ENCODE measurements around the gene JARID2.

GRCh38 chr6:15515660-15516375, 269.9 kb downstream of the JARID2 start:
- TF ChIP-seq, protein P1, sequence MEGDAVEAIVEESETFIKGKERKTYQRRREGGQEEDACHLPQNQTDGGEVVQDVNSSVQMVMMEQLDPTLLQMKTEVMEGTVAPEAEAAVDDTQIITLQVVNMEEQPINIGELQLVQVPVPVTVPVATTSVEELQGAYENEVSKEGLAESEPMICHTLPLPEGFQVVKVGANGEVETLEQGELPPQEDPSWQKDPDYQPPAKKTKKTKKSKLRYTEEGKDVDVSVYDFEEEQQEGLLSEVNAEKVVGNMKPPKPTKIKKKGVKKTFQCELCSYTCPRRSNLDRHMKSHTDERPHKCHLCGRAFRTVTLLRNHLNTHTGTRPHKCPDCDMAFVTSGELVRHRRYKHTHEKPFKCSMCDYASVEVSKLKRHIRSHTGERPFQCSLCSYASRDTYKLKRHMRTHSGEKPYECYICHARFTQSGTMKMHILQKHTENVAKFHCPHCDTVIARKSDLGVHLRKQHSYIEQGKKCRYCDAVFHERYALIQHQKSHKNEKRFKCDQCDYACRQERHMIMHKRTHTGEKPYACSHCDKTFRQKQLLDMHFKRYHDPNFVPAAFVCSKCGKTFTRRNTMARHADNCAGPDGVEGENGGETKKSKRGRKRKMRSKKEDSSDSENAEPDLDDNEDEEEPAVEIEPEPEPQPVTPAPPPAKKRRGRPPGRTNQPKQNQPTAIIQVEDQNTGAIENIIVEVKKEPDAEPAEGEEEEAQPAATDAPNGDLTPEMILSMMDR (IDR thresholded peaks at IDR 0.05) = no peak
- no peak for TF ChIP-seq POLR2AphosphoS5 (IDR thresholded peaks at IDR 0.05)
- TF ChIP-seq POLR2A (IDR thresholded peaks at IDR 0.05) = no peak
